Hematopoietic multipotent progenitor cell treated with erythropoietin and hydrocortisone succinate and interleukin-3 and kit ligand, for 17 days (in vitro differentiated cells): ENCODE results near the gene COPE.
A peak's percentile ranks its signal among the peaks of the same experiment; 100 is the strongest.

Experiments
- DNase-seq: peaks from one replicate; pipeline ENCODE4 v3.0.0-alpha.2; 2015; ENCODE audit warnings: low spot score

COPE gene

GRCh38 chr19:18894254-18895037 lies 24.7 kb downstream of the COPE start:
- DNase-seq, result no peak

GRCh38 chr19:18893587-18894253 lies 25.5 kb downstream of the COPE start:
- no peak for DNase-seq

- no peak for DNase-seq
These were observed 29.0 kb downstream of the COPE start for GRCh38 chr19:18889949-18890745.

- DNase-seq, result no peak
These were observed 32.2 kb downstream of the COPE start for GRCh38 chr19:18886972-18887371.

GRCh38 chr19:18883526-18884304 lies 35.5 kb downstream of the COPE start:
- DNase-seq, result no peak

GRCh38 chr19:18881491-18881890 lies 37.7 kb downstream of the COPE start:
- DNase-seq, result no peak

GRCh38 chr19:18879579-18880373 lies 39.4 kb downstream of the COPE start:
- DNase-seq, result peak; percentile 71

- no peak for DNase-seq
These were observed 40.2 kb downstream of the COPE start for GRCh38 chr19:18878858-18879578.

GRCh38 chr19:18878058-18878797 lies 41.0 kb downstream of the COPE start:
- no peak for DNase-seq

GRCh38 chr19:18876865-18877264 lies 42.3 kb downstream of the COPE start:
- no peak for DNase-seq

- no peak for DNase-seq
These were observed 43.5 kb downstream of the COPE start for GRCh38 chr19:18875726-18876125.

GRCh38 chr19:18871543-18871942 lies 47.6 kb downstream of the COPE start:
- DNase-seq, result no peak

GRCh38 chr19:18870531-18871172 lies 48.5 kb downstream of the COPE start:
- DNase-seq, result no peak

- no peak for DNase-seq
These were observed 49.2 kb downstream of the COPE start for GRCh38 chr19:18869781-18870530.

GRCh38 chr19:18869023-18869618 lies 50.1 kb downstream of the COPE start:
- no peak for DNase-seq

- DNase-seq, result no peak
These were observed 50.7 kb downstream of the COPE start for GRCh38 chr19:18868380-18869022.

GRCh38 chr19:18867751-18868150 lies 51.4 kb downstream of the COPE start:
- no peak for DNase-seq

- DNase-seq, result no peak
These were observed 52.0 kb downstream of the COPE start for GRCh38 chr19:18867199-18867598.
